Left lung (tissue), 10 donors: ENCODE measurements around the gene DGUOK. TPM values are rescaled to one million over a fixed set of nuclear protein-coding genes. Genes with fewer than 3 reads are reported as not detected.

Experiments
- ATAC-seq: fragments of 200-7000 bp; cut with Tn5 transposase; one replicate; pipeline ENCODE4 v1.9.1; 2020; ENCODE audit warnings: moderate library complexity
- DNase-seq, 4 donors: peaks; one replicate each; pipeline ENCODE4 v3.0.0-alpha.2; 2013 to 2020
- H3K27ac ChIP-seq, 2 donors: fragments of 200-600 bp; sonication (generic) in 1 of 2; one replicate each; pipeline versions ENCODE4 v1.5.0 to v1.8.0; 2020 to 2021
- H3K27me3 ChIP-seq, 2 donors: fragments of 200-600 bp; sonication (generic) in 1 of 2; one replicate each; pipeline versions ENCODE4 v1.5.0 to v1.8.0; 2020 to 2021
- H3K36me3 ChIP-seq, 2 donors: fragments of 200-600 bp; sonication (generic) in 1 of 2; one replicate each; pipeline versions ENCODE4 v1.5.0 to v1.8.0; 2020 to 2021
- H3K4me1 ChIP-seq, 2 donors: fragments of 200-600 bp; one replicate each; pipeline ENCODE4 v1.8.0; 2021
- H3K4me3 ChIP-seq, 2 donors: fragments of 200-600 bp; sonication (generic) in 1 of 2; one replicate each; pipeline versions ENCODE4 v1.5.0 to v1.8.0; 2020 to 2021; ENCODE audit warnings: mild to moderate bottlenecking in 1 of 2
- H3K9me3 ChIP-seq, 2 donors: fragments of 200-600 bp; sonication (generic) in 1 of 2; one replicate each; pipeline versions ENCODE4 v1.5.0 to v1.8.0; 2020 to 2021
- CTCF ChIP-seq, 2 donors: fragments of 200-600 bp; sonication (generic) in 1 of 2; IDR thresholded peaks; one replicate each; pipeline versions ENCODE4 v1.5.0 to v1.8.0; 2021; ENCODE audit warnings: antibody characterized with exemption in 2 of 2
- intact Hi-C, 2 donors: fragments of 100-400 bp; cut with DNase I; formaldehyde crosslinking; loops; one replicate each; pipeline versions ENCODE4 v1.11.2 to v1.14.2; 2022
- polyA plus RNA-seq, 6 donors: library from polyadenylated mRNA; unstranded; fragments of 120-200 nt; gene quantifications; one replicate each; pipeline ENCODE4 v1.2.1, GENCODE V29; 2013; ENCODE audit not compliant: insufficient read length in 6 of 6
- total RNA-seq, 2 donors: library from RNA; stranded (reverse); fragmentation: NEBNext Ultra II Directional; extraction: Animal tissue kit (Norgen Biotek cat#: 25700); gene quantifications; one replicate each; pipeline ENCODE4 v1.2.1, GENCODE V29; 2021
- donor health status: DM: no; HTN: yes; CAD: no.
- donor health status: DM: no; HTN: no; CAD: no.

Gene DGUOK
- total and polyA plus RNA-seq, 8 donors, result 32.1 to 64.5 (median 60.3) TPM

- no peaks in the 10 kb centered on the region for H3K27me3 ChIP-seq
- H3K4me1 ChIP-seq, result peaks cover 33 to 90% of the 10 kb centered on the region in 2 donors
- no peaks in the 10 kb centered on the region for H3K9me3 ChIP-seq
- peak overlapping the region; percentile 53 to 65 for H3K4me3 ChIP-seq
- no peak for TF ChIP-seq CTCF (IDR thresholded peaks at IDR 0.05)
- peak in 2 of 4 donors; percentile 69 to 91 for DNase-seq
- intact Hi-C loops, result loop anchor here in 1 of 2 donors (10.0 kb wide), 1 partner anchor 61 kb away; the partner anchor contains the start of gene DGUOK
- ATAC-seq, result no peak
- peak overlapping the region; percentile 82 to 93 for H3K27ac ChIP-seq
- H3K36me3 ChIP-seq, result peaks cover 0 to 16% of the 10 kb centered on the region in 2 donors
These were observed 58.8 kb downstream of the DGUOK start for GRCh38 chr2:73985308-73986084.

- peaks cover 28 to 89% of the 10 kb centered on the region in 2 donors for H3K4me1 ChIP-seq
- intact Hi-C loops, result loop anchor here in 1 of 2 donors (10.0 kb wide), 1 partner anchor 61 kb away; the partner anchor contains the start of gene DGUOK
- TF ChIP-seq CTCF (IDR thresholded peaks at IDR 0.05), result no peak
- H3K4me3 ChIP-seq, result peak overlapping the region; percentile 46 to 65
- H3K27ac ChIP-seq, result peak overlapping the region; percentile 82 to 93
- no peaks in the 10 kb centered on the region for H3K9me3 ChIP-seq
- no peaks in the 10 kb centered on the region for H3K27me3 ChIP-seq
- no peak for ATAC-seq
- no peak for DNase-seq
- H3K36me3 ChIP-seq, result peaks cover 0 to 19% of the 10 kb centered on the region in 2 donors
These were observed 59.5 kb downstream of the DGUOK start for GRCh38 chr2:73986085-73986681.

- peak overlapping the region; percentile 19 to 65 for H3K4me3 ChIP-seq
- peaks cover 21 to 89% of the 10 kb centered on the region in 2 donors for H3K4me1 ChIP-seq
- intact Hi-C loops, result loop anchor here in 1 of 2 donors (10.0 kb wide), 1 partner anchor 63 kb away; the partner anchor contains the start of gene DGUOK
- H3K9me3 ChIP-seq, result no peaks in the 10 kb centered on the region
- peaks cover 0 to 19% of the 10 kb centered on the region in 2 donors for H3K36me3 ChIP-seq
- DNase-seq (peak in 3 of 4 donors; percentile 71 to 85 (median 72)), ATAC-seq (peak; percentile 63)
- H3K27me3 ChIP-seq, result no peaks in the 10 kb centered on the region
- peak overlapping the region in 1 of 2 donors; percentile 93 for H3K27ac ChIP-seq
- peak in 1 of 2 donors; percentile 27 for TF ChIP-seq CTCF (IDR thresholded peaks at IDR 0.05)
These were observed 60.6 kb downstream of the DGUOK start for GRCh38 chr2:73987109-73987947.

DNA sequence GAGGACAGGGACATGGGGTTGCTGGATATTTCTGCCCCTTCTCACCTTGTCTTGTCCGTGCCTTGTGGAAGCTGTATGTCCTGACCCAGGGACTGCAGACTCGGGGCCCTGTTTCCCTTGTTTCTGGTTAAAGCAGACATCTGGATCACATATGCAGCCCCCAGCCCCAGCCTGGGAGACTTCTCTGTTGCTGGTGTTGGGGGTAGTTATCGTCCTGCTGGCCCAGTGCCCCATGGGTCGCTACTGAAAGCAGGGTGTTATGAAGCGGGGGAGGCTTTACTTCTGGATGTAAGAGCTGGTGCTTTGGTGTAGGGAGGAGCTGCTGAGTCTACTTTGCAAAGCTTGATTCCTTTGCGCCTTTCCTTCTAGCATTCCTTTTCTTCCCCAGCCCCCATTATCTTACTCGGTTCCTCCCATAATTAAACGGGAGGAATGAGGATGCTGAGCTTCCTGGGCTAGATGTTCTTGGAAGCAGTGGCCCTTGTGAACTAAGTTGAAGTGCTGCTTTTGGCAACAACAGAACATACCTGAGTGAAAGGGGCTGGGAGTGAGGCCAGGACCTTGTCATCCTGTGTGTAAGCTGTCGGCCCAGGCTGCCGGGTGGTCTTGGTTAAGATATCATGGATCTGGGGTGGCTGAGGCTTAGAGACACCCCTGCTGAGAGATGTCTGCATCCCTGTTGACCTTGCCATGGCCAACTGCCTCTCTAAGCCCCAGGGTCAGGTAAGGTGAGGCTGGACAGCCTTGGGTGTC, 61.4 kb downstream of the DGUOK start:
- ATAC-seq, result no peak
- Histone ChIP-seq H3K27me3 (no peaks in the 10 kb centered on the region), H3K4me1 (peaks cover 21 to 89% of the 10 kb centered on the region in 2 donors), H3K4me3 (peak overlapping the region; percentile 19 to 65), H3K27ac (peak overlapping the region in 1 of 2 donors; percentile 93), H3K36me3 (peaks cover 0 to 19% of the 10 kb centered on the region in 2 donors), H3K9me3 (no peaks in the 10 kb centered on the region)
- DNase-seq, result no peak
- intact Hi-C loops, result loop anchor here in 1 of 2 donors (10.0 kb wide), 1 partner anchor 63 kb away; the partner anchor contains the start of gene DGUOK
- no peak for TF ChIP-seq CTCF (IDR thresholded peaks at IDR 0.05)
